Measurements from ENCODE around the gene PPM1J.
"Not testable (repeated sequence)": the region's sequence is repeated elsewhere in the genome, so short reads cannot be mapped to it uniquely, and the experiment has no call there.

The PPM1J gene

GRCh38 chr1:112729909-112730308, 14.8 kb upstream of the PPM1J start:
- no peak for DNase-seq (ENCODE audit: low read depth)
- TF ChIP-seq CTCF (IDR thresholded peaks at IDR 0.05; ENCODE audit: control insufficient read depth, insufficient read depth, low read depth, low read length, missing control alignments), result no peak
- H3K4me3 ChIP-seq (ENCODE audit: control insufficient read depth, low read depth, low read length), result no peak overlapping the region

GRCh38 chr1:112729011-112729410, 13.9 kb upstream of the PPM1J start:
- DNase-seq (ENCODE audit: low read depth), result not testable (repeated sequence)

GRCh38 chr1:112728306-112728971, 13.3 kb upstream of the PPM1J start:
- DNase-seq (ENCODE audit: low read depth); H3K4me3 ChIP-seq (ENCODE audit: control insufficient read depth, low read depth, low read length): not testable (repeated sequence)

More at GRCh38 chr1:112729011-112729410, 13.9 kb upstream of the PPM1J start:
- not testable (repeated sequence) for H3K4me3 ChIP-seq (ENCODE audit: control insufficient read depth, low read depth, low read length)

GRCh38 chr1:112727716-112728115, 12.6 kb upstream of the PPM1J start:
- TF ChIP-seq CTCF (IDR thresholded peaks at IDR 0.05; ENCODE audit: control insufficient read depth, insufficient read depth, low read depth, low read length, missing control alignments), result peak; percentile 33
- no peak overlapping the region for H3K4me3 ChIP-seq (ENCODE audit: control insufficient read depth, low read depth, low read length)
- DNase-seq (ENCODE audit: low read depth), result no peak

- H3K4me3 ChIP-seq (ENCODE audit: control insufficient read depth, low read depth, low read length); DNase-seq (ENCODE audit: low read depth): not testable (repeated sequence)
Observed at GRCh38 chr1:112724240-112724639, 9.1 kb upstream of the PPM1J start.

- TF ChIP-seq CTCF (IDR thresholded peaks at IDR 0.05; ENCODE audit: control insufficient read depth, insufficient read depth, low read depth, low read length, missing control alignments), result no peak
Observed at GRCh38 chr1:112723511-112723839, 8.3 kb upstream of the PPM1J start.

GRCh38 chr1:112722601-112723510, 7.7 kb upstream of the PPM1J start:
- no peak overlapping the region for H3K4me3 ChIP-seq (ENCODE audit: control insufficient read depth, low read depth, low read length)
- no peak for TF ChIP-seq CTCF (IDR thresholded peaks at IDR 0.05; ENCODE audit: control insufficient read depth, insufficient read depth, low read depth, low read length, missing control alignments)
- DNase-seq (ENCODE audit: low read depth), result no peak

More at GRCh38 chr1:112723511-112723839, 8.3 kb upstream of the PPM1J start:
- no peak overlapping the region for H3K4me3 ChIP-seq (ENCODE audit: control insufficient read depth, low read depth, low read length)
- no peak for DNase-seq (ENCODE audit: low read depth)

- H3K4me3 ChIP-seq (ENCODE audit: control insufficient read depth, low read depth, low read length), result no peak overlapping the region
- TF ChIP-seq CTCF (IDR thresholded peaks at IDR 0.05; ENCODE audit: control insufficient read depth, insufficient read depth, low read depth, low read length, missing control alignments), result no peak
- DNase-seq (ENCODE audit: low read depth), result no peak
Observed at GRCh38 chr1:112721966-112722524, 6.9 kb upstream of the PPM1J start.

GRCh38 chr1:112721294-112721693, 6.2 kb upstream of the PPM1J start:
- H3K4me3 ChIP-seq (ENCODE audit: control insufficient read depth, low read depth, low read length); DNase-seq (ENCODE audit: low read depth): not testable (repeated sequence)
